Head of caudate nucleus (tissue), 42 donors: ENCODE data around the gene RXRA.

ENCODE experiments used
- DNase-seq, 42 donors: peaks; one replicate each; pipeline versions ENCODE4 v3.0.0 to v3.0.0-alpha.2; 2020 to 2021; ENCODE audit warnings: mixed read lengths in 7 of 42
- intact Hi-C: fragments of 100-400 bp; cut with DNase I; formaldehyde crosslinking; loops from one replicate; pipeline ENCODE4 v1.15.0; 2022

RXRA gene

DNA sequence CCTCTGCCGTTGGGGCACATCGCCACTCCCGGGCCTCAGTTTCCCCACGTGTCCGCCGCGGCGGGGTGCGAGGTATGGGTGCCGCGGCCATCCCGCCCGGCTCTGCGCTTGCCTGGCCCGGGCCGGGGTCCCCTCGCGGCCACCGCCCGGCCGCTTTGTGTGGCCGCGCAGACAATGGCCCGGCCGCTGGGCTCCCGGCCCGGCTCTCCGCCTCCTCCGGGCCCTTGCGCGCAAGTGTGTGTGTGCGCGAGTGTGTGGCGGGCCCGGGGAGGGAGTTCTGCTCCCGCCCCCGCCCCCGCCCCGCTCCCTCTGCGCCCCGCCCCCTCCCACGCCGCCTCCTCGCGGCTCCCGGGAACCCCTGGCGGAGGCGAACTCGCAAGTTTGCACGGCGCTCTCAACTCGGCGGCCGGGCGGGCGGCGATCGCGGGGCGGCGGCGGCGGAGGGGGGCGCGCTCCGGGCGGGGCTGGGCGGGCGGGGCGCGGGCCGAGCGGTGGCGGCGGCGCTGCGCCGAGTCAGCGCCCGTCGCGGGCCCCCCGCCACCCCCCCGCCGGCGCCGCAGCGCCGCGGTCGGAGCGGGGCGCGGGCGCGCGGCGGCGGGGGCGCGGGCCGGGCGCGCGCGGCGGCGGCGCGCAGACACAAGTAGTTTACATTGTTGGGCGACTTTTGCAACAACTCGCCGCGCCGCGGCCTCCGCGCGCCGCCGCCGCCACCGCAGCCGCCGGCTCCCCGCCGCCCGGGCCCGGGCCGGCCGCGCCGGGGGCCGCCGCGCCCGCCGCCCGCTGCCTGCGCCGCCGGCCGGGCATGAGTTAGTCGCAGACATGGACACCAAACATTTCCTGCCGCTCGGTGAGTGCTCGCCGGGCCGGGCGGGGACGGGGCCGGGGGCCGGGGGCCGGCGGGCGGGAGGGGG is at the start of gene RXRA:
Gene RXRA, plus strand, starts transcription at position 643 of the 911 bp plus-strand sequence. Its CDS starts 177 bp downstream, at position 820.
- peak in 40 of 42 donors; percentile 56 to 89 (median 76) for DNase-seq
- intact Hi-C loops, result loop anchor here (5.0 kb wide), 1 partner anchor 111 kb away; no protein-coding TSS in a partner anchor

DNA sequence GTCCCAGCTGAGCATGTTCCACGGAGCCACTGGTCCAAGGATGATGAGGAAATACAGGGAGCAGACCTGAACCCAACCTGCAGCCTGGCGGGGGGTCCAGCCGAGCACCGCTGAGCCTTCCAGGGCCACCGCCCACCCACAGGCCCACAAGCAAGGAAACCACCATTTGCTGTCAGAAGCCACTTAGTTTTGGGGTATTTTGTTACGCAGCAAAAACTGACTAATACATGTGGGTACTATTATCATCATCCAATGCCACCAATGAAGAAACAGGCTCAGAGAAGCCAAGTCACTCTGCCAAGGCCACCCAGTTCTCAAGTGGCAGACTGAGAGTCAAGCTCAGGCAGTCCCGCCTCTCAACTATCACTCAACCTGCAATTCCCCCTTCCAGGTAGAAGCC is 48.0 kb upstream of the RXRA start:
- intact Hi-C loops, result no loop called here
- no peak for DNase-seq

DNA sequence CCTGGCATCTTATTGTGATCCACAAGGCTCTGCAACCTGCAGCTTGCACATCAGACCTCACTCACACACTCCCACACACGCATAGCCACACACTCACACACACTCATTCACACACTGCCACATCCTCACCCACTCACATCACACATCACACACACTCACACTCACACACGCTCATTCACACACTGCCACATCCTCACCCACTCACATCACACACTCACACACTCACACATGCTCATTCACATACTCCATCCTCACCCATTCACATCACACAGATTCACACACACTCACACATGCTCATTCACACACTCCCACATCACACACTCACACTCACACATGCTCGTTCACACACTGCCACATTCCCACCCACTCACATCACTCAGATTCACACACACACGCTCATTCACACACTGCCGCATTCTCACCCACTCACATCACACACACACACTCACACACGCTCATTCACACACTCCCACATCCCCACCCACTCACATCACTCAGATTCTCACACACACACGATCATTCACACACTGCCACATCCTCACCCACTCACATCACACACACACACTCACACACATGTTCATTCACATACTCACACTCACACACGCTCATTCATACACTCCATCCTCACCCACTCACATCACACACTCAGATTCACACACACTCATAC is 47.1 kb upstream of the RXRA start:
- intact Hi-C loops, result no loop called here
- DNase-seq, result no peak

DNA sequence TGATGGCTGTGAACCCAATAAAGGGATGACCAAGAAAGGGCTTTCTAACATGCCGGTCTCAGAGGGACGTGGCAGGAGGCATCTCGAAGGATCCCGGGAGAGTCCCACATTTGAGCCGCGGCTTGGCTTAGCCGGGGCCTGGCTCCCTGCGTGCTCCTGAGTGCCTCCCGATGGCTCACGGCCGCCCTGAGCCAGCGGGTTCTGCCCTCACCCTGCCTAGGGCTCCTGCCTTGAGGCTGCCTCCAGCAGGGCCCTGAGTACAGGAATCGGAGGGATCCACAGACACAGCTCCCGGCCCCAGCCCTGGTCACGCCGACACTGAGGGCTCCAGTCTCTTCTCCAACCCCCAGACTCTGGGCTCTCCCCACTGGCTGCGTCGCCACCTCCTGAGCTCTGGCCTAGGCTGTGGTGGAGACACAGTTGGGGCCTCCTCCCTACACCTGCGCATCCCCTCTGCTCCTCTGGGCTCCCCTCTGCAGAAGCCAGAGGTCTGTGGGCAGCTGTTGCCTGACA is 44.1 kb upstream of the RXRA start:
- DNase-seq, result no peak
- intact Hi-C loops, result no loop called here

DNA sequence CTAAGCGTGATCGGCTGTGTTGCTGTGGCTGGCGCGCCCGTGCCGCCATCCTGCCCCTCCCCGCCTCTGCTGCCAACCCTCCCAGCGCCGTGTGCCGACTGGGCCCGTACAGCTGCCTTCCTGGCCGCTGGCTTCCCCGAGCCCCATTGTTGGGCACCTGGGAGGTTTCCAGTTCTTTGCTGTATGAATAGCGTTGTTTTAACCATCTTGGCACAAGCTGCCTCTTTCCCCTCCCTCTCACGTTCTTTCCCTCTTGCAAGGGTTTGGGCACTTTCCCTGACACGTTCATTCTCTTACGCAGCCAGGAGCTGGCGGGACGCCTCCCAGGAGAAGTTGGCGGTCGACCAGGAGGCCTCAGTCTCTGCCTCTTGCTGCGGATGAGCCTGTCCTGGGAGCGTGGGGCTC is 43.1 kb upstream of the RXRA start:
- intact Hi-C loops, result no loop called here

DNA sequence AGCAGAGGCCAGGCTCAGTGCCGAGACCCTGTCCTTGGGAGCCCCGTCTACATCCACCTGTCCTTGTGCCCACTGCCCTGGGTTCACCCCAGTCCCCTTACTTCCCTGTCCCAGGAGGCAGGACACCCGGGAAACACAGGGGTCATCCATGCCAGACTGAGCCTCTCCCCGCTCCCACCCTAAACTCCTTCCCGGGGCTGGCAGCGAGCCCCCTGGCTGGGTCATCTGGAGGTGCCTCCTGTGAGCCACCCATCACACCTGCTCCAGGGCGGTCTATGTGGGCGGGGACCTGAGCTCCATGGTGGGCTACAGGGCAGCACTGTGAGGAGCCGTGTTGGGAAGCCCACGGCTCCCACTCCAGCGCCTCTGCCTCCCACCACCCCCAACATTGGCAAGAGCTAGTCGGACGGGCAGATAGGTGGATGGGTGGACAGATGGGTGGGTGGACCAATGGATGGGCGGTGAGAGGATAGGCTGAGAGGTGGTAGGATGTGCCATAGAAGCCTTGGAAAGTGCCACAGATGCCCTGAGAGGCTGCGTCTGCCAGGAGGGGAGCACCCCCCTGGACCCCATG is 42.5 kb upstream of the RXRA start:
- DNase-seq, result no peak
- intact Hi-C loops, result no loop called here

More for the DNA sequence above, 43.1 kb upstream of the RXRA start:
- DNase-seq, result peak; percentile 26 to 86 (median 63)

DNA sequence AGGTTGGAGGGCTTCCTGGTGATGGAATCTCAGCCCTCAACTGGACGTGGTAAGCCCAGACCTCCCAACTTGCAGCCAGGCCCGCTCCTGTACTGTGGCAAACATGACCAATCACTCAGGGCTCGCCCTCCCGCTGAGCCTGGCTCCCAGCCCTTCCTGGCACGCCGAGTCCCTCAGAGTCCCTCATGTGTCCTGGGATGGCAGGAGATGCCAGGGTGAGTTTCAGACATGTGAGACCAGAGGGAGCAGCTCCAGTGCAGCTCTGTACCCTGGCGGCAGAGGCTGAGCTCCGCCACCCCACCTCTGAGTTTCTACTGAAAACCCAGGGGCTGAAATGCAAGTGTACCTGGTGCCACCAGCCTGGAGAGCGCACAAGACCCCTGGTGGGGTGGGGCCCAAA is 42.0 kb upstream of the RXRA start:
- intact Hi-C loops, result no loop called here
- DNase-seq, result no peak

DNA sequence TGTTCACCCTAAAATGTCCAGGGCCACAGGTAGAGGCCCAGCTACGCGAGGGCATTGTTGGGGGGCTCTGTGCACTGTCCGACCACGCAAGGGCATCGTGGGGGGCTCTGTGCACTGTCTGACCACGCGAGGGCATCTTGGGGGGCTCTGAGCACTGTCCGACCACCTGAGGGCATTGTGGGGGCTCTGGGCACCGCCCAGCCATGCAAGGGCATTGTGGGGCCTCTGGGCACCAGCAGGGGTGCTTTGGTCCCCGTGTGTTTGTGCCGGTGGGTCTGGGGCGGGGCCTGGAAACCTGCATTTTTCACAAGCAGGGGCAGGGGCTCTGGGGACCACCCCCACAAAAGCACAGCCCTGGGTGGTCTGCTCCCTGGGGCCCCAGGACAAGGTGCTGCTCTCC is 41.5 kb upstream of the RXRA start:
- intact Hi-C loops, result no loop called here
- no peak for DNase-seq

DNA sequence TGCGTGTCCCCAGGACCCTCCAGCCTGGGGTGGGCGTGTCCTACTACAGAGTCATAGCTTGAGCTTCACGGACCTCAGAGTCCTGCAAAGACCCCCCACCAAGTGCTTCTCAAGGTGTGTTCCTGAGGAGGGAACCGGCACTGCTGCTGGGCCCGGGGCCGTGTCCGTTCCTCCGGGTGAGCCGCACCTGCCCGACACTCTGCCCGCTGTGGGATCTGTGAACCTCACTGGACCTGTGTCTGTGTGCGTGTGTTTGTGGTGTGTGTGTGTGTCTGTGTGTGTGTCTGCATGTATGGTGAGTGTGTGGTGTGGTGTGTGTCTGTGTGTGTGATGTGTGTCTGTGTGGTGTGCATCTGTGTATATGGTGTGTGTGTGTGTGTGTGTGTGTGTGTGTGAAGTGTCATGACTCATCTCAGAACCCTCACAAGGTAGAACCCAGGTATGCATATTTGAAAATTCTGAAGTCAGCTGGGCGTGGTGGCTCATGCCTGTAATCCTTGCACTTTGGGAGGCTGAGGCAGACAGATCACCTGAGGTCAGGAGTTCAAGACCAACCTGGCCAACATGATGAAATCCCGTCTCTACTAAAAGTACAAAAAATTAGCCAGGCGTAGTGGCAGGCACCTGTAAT is 40.9 kb upstream of the RXRA start:
- intact Hi-C loops, result no loop called here
- no peak for DNase-seq

DNA sequence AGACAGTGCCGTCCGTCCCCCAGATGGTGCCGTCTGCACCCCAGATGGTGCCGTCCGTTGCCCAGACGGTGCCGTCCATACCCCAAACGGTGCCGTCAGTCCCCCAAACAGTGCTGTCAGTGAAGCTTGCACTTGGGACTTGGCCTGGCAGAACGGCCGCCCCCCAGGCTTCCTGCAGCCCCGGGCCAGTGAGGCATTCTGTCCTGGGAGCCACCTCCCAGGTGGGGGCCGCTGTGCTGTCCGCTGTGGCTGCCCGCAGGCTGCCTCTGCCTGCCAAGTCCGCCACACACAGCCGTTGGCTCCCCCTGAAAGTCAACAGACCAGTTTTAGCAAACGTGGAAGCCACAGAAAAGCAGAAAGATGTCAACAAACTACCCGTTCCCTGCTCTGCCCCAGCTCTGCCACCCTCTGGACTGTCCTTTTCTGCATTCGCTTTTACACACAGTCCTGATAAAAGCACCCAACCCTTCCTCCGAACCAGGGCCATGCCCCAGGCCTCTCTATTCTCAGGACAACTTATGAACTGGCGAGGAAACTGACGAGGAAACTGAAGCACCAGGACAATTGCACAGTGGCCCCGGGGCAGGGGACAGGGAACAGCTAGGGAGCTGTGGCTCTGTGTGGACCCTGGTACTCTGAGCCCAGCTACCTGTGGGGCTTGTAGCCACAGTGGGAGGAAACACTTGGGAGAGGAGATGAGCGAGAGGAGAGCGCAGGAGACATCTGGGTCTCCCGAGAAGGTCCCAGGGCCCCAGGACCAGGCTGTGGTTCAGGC is 39.6 kb upstream of the RXRA start:
- intact Hi-C loops, result no loop called here
- DNase-seq, result no peak

DNA sequence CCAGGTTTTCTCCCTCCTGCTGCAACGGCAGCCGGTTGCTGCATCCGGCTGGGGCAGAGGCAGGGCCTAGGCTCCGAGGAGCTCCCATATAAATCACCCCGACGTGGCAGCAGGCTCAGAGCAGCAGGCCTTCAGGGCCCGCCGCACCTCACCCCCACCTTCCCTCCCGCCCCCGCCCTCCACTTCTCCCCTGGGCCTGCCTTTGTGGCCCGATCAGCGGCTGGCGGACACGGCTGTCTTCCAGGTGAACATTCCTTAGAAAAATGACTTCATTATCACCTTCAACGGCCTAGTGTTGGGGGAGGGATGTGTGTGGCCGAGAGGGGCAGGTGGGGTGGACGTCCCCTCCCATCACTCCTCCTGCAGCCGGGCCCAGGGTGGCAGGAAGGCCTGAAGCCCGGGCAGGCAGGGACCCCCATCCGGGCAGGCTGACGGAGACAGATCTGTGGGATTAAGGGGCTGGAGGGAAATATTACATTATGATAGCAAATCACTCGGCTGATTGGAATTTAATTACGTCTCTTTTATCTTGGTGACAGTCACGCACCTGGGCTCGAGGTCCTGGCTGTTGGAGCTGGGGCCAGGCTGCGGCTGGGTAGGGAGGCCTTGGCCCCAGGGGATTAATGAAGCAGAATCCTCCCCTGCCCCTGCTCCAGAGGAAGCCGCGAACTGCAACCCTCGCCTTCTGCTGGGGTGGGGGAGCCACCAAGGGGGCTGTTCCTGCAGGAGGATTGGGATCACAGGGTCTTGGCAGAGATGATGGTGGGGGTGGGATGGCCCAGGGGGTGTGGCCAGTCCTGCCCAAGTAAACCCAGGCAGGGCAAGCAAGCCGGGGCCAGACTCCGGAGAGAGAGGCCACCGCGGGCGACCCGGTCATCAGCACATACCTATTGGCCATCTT is 38.4 kb upstream of the RXRA start:
- DNase-seq, result no peak
- intact Hi-C loops, result no loop called here

DNA sequence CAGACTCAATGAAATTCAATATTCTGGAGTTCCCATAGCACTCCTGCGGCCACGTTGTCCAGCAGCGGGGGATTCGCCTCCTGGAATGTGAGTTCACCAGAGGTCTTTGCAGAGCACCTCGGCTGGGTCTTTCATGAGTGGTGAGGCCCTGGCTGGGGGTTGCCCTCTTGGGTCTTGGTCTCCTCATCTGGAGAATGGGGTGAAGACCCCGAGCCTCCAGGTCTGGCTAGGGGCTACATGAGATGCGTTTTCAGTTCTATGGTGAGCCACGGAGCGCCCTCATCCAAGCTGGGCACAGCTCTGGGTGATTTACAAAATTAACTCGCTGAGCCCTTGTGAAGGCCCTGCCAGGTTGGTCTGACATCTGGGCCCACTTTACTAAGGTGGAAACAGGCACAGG is 37.5 kb upstream of the RXRA start:
- intact Hi-C loops, result no loop called here
- no peak for DNase-seq

DNA sequence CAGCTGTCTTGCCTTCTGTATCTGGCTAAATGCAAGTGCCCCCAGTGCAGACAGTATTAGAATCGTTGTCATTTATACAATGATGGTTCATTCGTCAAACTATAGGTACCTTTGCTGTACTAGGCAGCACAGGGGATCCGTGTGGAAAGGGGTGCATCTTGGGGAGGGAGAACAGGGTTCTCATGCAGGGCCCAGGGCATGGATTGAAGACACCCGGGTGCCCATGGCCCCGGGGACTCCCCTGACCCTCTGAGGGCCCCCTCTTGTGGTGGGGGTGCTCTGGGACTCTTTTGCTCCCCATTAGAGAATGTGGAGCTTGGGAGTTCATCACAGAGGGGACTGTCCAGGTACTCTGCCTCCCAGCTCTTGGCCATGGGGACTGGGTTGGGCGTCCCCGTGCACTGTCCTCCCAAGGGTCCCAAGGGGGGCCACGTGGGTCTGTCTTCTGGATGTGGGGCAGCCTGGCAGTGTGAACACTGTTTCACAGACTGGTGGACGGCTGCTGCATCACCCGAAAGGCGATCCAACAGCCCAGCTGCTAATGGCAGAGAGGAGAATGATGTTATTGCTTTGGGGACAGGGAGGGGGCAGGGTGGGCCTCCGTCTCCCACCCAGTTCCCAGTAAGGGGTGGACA is 36.9 kb upstream of the RXRA start:
- intact Hi-C loops, result no loop called here
- DNase-seq, result no peak

DNA sequence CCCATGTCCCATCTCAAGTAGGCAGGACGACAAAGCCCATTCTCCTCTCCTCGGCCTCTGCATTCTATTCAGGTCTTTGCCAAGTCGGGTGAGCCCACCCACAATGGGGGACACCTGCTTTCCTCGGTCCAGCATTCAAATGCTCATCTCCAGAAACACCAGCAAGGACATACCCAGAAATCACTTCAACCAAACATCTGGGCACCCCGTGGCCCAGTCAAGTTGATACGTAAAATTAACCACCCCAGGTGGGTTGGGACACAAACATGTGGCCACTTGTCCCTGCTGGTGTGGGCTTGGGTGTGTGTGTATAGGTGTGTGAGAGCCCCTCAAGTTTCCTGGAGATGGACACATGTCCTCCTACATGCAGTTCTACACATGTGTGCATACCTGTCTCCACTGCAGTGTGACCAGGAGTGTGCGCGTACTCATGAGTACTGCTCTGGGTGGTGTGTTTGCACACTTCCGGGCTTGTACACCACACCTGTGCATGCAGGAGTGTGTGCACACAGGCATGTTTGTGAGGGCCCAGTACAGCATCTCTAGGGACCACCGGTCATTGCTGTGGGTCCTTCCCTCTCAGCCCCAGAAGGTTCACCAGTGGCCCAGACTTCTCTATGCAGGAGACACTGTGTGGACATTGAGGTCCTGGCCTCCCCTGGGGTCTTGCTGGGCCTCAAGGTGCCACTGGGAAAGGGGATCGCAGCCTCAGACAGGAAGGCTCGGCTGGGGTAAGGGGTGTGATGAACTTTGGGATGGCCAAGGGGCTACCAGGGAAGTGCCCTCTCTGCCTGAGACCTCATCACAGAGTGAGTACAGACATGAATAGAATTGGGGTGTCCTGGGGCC is 35.4 kb upstream of the RXRA start:
- DNase-seq, result no peak
- intact Hi-C loops, result no loop called here

DNA sequence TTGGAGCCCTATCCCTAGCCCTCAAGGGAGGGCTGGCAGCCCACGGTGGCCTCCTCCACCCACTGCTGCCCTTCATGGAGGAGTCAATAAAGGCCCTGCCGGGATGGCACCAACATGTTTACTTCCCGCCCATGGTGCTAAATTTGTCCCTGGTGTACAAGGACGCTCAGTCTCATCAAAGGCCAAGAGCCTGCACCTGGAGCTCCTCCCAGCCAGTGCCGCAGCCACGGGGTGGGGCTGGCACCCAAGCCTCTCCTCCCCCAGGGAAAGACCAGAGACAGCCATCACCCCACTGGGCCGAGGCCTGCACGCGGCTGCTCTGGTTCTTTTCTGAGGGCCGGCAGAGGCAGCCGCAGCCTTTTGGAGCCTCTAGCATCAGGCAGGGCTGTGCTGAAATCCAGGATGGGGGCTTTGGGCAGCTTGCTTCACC is 34.8 kb upstream of the RXRA start:
- DNase-seq, result no peak
- intact Hi-C loops, result no loop called here
